ENCODE measurements around the gene GINS2.

GINS2 gene

GRCh38 chr16:85689285-85689949 lies 663 bp upstream of the GINS2 start:
- no peak for DNase-seq

- no peak for DNase-seq
These were observed 893 bp downstream of the GINS2 start for GRCh38 chr16:85687651-85688471.

- DNase-seq = no peak
These were observed 1.7 kb downstream of the GINS2 start for GRCh38 chr16:85686912-85687591.

- DNase-seq = no peak
These were observed 3.5 kb downstream of the GINS2 start for GRCh38 chr16:85685251-85685650.

GRCh38 chr16:85683363-85683762 lies 5.4 kb downstream of the GINS2 start:
- no peak for DNase-seq

- DNase-seq = no peak
These were observed 6.2 kb downstream of the GINS2 start for GRCh38 chr16:85682516-85682915.

GRCh38 chr16:85681255-85681654 lies 7.5 kb downstream of the GINS2 start:
- DNase-seq = no peak

GRCh38 chr16:85680352-85680944 lies 8.3 kb downstream of the GINS2 start:
- DNase-seq = no peak

- DNase-seq = no peak
These were observed 8.9 kb downstream of the GINS2 start for GRCh38 chr16:85679870-85680269.

- DNase-seq = no peak
These were observed 9.9 kb downstream of the GINS2 start for GRCh38 chr16:85678821-85679220.

- DNase-seq = no peak
These were observed 10.7 kb downstream of the GINS2 start for GRCh38 chr16:85678016-85678415.

GRCh38 chr16:85677383-85677967 lies 11.3 kb downstream of the GINS2 start:
- no peak for DNase-seq

GRCh38 chr16:85676466-85676865 lies 12.3 kb downstream of the GINS2 start:
- DNase-seq = no peak

- DNase-seq = no peak
These were observed 13.4 kb downstream of the GINS2 start for GRCh38 chr16:85675251-85675874.

- DNase-seq = no peak
These were observed 13.9 kb downstream of the GINS2 start for GRCh38 chr16:85674828-85675227.

GRCh38 chr16:85674418-85674755 lies 14.4 kb downstream of the GINS2 start:
- no peak for DNase-seq

- no peak for DNase-seq
These were observed 15.0 kb downstream of the GINS2 start for GRCh38 chr16:85673529-85674417.

GRCh38 chr16:85670840-85671239 lies 17.9 kb downstream of the GINS2 start:
- no peak for DNase-seq

- no peak for DNase-seq
These were observed 19.9 kb downstream of the GINS2 start for GRCh38 chr16:85668676-85669424.

GRCh38 chr16:85667841-85668413 lies 20.8 kb downstream of the GINS2 start:
- no peak for DNase-seq

All from fibroblast of skin of back (primary cell).